DND-41 (cell line): ENCODE data around the gene MINDY1.

ENCODE experiments used
- ATAC-seq: fragments of 200-7000 bp; cut with Tn5 transposase; 3 replicates; pipeline ENCODE4 v1.9.1; 2021; ENCODE audit warnings: low read depth; ENCODE audit not compliant: insufficient read depth
- DNase-seq: peaks from one replicate; pipeline ENCODE4 v3.0.0-alpha.2; 2020
- H2AFZ ChIP-seq: 2 replicates; pipeline ENCODE4 v1.6.0; 2012; ENCODE audit warnings: low read depth, low read length
- H3K27ac ChIP-seq: 2 replicates; pipeline ENCODE4 v1.5.1; 2012; ENCODE audit warnings: low read length, inconsistent platforms
- H3K27me3 ChIP-seq: fragments of 200-600 bp; sonication (generic); 2 replicates; pipeline ENCODE4 v1.6.0; 2012; ENCODE audit warnings: low read length, mild to moderate bottlenecking, inconsistent platforms; ENCODE audit not compliant: insufficient read depth, poor library complexity
- H3K36me3 ChIP-seq: 2 replicates; pipeline ENCODE4 v1.5.1; 2012; ENCODE audit warnings: low read length, inconsistent platforms; ENCODE audit not compliant: insufficient read depth
- H3K4me1 ChIP-seq: 2 replicates; pipeline ENCODE4 v1.5.1; 2012; ENCODE audit warnings: mild to moderate bottlenecking, low read length; ENCODE audit not compliant: insufficient read depth
- H3K4me2 ChIP-seq: 2 replicates; pipeline ENCODE4 v1.6.0; 2012; ENCODE audit warnings: mild to moderate bottlenecking, moderate library complexity, low read length, inconsistent platforms; ENCODE audit not compliant: insufficient read depth
- H3K4me3 ChIP-seq, 2 experiments: fragments of 200-600 bp in 1 of 2; shearing (Covaris generic) in 1 of 2; 2 replicates each; pipeline ENCODE4 v1.5.1; 2012 to 2016; ENCODE audit warnings: inconsistent platforms in 2 of 2, low read length in 2 of 2, mild to moderate bottlenecking in 2 of 2, low read depth in 1 of 2, moderate library complexity in 1 of 2
- H3K79me2 ChIP-seq: 2 replicates; pipeline ENCODE4 v1.6.0; 2012; ENCODE audit warnings: low read length, inconsistent platforms; ENCODE audit not compliant: insufficient read depth
- H3K9ac ChIP-seq: 2 replicates; pipeline ENCODE4 v1.6.0; 2012; ENCODE audit warnings: low read depth, mild to moderate bottlenecking, inconsistent platforms, low read length, moderate library complexity
- H3K9me3 ChIP-seq: 2 replicates; pipeline ENCODE4 v1.5.1; 2012; ENCODE audit warnings: low read length, moderate library complexity, mild to moderate bottlenecking, inconsistent platforms; ENCODE audit not compliant: insufficient read depth, severe bottlenecking
- H4K20me1 ChIP-seq: 2 replicates; pipeline ENCODE4 v1.6.0; 2012; ENCODE audit warnings: low read length; ENCODE audit not compliant: insufficient read depth
- EZH2 ChIP-seq: IDR thresholded peaks from 3 replicates; pipeline ENCODE4 v1.6.1; 2012; ENCODE audit warnings: borderline replicate concordance, low read depth, mild to moderate bottlenecking, moderate library complexity, low read length, inconsistent platforms; ENCODE audit not compliant: severe bottlenecking
- TF ChIP-seq, protein P1 (sequence below): IDR thresholded peaks from 2 replicates; pipeline ENCODE4 v1.5.1; 2012; ENCODE audit warnings: borderline replicate concordance, low read length, moderate library complexity, mild to moderate bottlenecking; ENCODE audit not compliant: poor library complexity, severe bottlenecking; ENCODE audit errors: extremely low read depth

MINDY1 gene

DNA sequence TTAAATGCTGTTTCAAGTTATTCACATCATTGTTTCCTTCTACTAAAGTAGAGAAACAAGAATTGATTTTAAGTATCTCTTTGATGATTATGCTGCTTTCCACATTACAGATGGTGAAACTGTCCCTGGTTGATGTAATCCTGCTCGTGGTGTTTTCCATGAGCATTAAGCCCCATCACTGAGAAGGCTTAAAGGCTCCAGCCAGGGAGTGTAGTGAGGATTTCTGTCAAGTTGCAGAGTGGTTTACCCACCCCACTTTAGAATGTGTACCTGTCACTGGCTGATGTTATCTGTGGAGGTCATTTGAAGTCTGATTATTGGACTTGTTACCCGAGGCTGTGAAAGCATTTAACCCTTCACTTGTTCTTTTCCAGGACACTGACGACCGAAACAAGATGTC lies 44.9 kb downstream of the MINDY1 start:
- no peaks in the 10 kb centered on the region for H3K79me2 ChIP-seq
- H3K36me3 ChIP-seq: peaks cover 91% of the 10 kb centered on the region
- H3K9me3 ChIP-seq: no peaks in the 10 kb centered on the region
- no peak overlapping the region for H3K27ac ChIP-seq
- H4K20me1 ChIP-seq: no peaks in the 10 kb centered on the region
- no peak overlapping the region for H3K4me3 ChIP-seq
- no peak for TF ChIP-seq EZH2
- no peaks in the 10 kb centered on the region for H3K4me1 ChIP-seq
- DNase-seq: no peak
- ATAC-seq: no peak
- no peak overlapping the region for H3K9ac ChIP-seq
- no peak overlapping the region for H2AFZ ChIP-seq
- no peaks in the 10 kb centered on the region for H3K27me3 ChIP-seq
- H3K4me2 ChIP-seq: no peak overlapping the region

DNA sequence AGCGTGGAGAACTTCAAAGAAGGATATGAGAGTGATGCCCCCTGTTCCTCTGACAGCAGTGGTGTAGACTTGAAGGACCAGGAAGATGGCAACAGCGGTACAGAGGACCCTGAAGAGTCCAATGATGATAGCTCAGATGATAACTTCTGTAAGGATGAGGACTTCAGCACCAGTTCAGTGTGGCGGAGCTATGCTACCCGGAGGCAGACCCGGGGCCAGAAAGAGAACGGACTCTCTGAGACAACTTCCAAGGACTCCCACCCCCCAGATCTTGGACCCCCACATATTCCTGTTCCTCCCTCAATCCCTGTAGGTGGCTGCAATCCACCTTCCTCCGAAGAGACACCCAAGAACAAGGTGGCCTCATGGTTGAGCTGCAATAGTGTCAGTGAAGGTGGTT lies 46.1 kb downstream of the MINDY1 start:
- no peak overlapping the region for H3K4me3 ChIP-seq
- H3K9ac ChIP-seq: no peak overlapping the region
- H3K9me3 ChIP-seq: no peaks in the 10 kb centered on the region
- ATAC-seq (no peak), DNase-seq (no peak)
- H3K79me2 ChIP-seq: no peaks in the 10 kb centered on the region
- H3K36me3 ChIP-seq: peaks cover 87% of the 10 kb centered on the region
- no peak overlapping the region for H3K27ac ChIP-seq
- H3K4me2 ChIP-seq: no peak overlapping the region
- no peaks in the 10 kb centered on the region for H4K20me1 ChIP-seq
- TF ChIP-seq EZH2: no peak
- TF ChIP-seq, protein P1, sequence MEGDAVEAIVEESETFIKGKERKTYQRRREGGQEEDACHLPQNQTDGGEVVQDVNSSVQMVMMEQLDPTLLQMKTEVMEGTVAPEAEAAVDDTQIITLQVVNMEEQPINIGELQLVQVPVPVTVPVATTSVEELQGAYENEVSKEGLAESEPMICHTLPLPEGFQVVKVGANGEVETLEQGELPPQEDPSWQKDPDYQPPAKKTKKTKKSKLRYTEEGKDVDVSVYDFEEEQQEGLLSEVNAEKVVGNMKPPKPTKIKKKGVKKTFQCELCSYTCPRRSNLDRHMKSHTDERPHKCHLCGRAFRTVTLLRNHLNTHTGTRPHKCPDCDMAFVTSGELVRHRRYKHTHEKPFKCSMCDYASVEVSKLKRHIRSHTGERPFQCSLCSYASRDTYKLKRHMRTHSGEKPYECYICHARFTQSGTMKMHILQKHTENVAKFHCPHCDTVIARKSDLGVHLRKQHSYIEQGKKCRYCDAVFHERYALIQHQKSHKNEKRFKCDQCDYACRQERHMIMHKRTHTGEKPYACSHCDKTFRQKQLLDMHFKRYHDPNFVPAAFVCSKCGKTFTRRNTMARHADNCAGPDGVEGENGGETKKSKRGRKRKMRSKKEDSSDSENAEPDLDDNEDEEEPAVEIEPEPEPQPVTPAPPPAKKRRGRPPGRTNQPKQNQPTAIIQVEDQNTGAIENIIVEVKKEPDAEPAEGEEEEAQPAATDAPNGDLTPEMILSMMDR: no peak
- no peaks in the 10 kb centered on the region for H3K4me1 ChIP-seq
- no peaks in the 10 kb centered on the region for H3K27me3 ChIP-seq
- no peak overlapping the region for H2AFZ ChIP-seq

DNA sequence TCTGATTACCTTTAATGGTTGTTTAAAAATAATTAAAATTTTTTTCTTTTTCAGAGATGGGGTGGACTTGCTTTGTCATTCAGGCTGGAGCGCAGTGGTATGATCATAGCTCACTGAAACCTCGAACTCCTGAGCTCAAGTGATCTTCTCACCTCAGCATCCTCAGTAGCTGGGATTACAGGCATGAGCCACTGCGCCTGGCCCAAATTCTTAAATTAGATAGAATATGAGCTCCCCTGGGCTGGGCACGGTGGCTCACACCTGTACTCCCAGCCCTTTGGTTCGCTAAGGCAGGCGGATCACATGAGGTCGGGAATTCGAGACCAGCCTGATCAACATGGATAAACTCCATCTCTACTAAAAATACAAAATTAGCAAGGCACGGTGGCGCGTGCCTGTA lies 49.0 kb downstream of the MINDY1 start:
- H3K27ac ChIP-seq: no peak overlapping the region
- no peaks in the 10 kb centered on the region for H4K20me1 ChIP-seq
- H3K4me2 ChIP-seq: no peak overlapping the region
- no peaks in the 10 kb centered on the region for H3K27me3 ChIP-seq
- H3K79me2 ChIP-seq: no peaks in the 10 kb centered on the region
- no peak overlapping the region for H3K4me3 ChIP-seq
- DNase-seq: no peak
- no peak for TF ChIP-seq EZH2
- TF ChIP-seq, protein P1: no peak
- no peaks in the 10 kb centered on the region for H3K4me1 ChIP-seq
- no peak overlapping the region for H3K9ac ChIP-seq
- no peak overlapping the region for H2AFZ ChIP-seq
- ATAC-seq: no peak
- H3K9me3 ChIP-seq: no peaks in the 10 kb centered on the region
- H3K36me3 ChIP-seq: peaks cover 78% of the 10 kb centered on the region

DNA sequence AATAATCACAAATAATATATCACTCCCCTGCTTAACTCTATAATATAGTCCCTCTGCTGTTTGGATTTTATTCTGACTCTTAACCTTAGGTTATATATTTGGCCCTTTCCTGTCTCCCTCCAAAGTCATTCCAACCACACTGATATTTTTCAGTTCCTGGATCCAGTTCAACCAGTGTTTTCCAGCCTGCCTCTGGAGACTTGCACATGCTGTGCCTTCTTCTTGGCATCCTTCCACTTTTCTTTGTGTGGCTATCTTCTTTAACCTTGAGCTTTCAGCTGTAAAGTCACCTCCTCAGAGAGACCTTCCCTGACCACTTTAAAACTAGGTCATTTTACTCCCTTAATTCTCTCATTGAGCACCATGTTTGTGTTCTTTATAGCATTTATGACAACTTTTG lies 51.4 kb downstream of the MINDY1 start:
- Histone ChIP-seq H3K9ac (no peak overlapping the region), H3K36me3 (peaks cover 76% of the 10 kb centered on the region), H2AFZ (no peak overlapping the region), H4K20me1 (no peaks in the 10 kb centered on the region), H3K9me3 (no peaks in the 10 kb centered on the region), H3K4me1 (no peaks in the 10 kb centered on the region), H3K4me2 (no peak overlapping the region), H3K27me3 (no peaks in the 10 kb centered on the region), H3K27ac (no peak overlapping the region), H3K79me2 (no peaks in the 10 kb centered on the region), H3K4me3 (no peak overlapping the region)
- DNase-seq: no peak
- no peak for ATAC-seq
- TF ChIP-seq EZH2: no peak
- TF ChIP-seq, protein P1: no peak
